ENCODE data around the gene ITGAD. TPM values are rescaled to one million over a fixed set of nuclear protein-coding genes. Genes with fewer than 3 reads are reported as not detected.
A peak's percentile ranks its signal among the peaks of the same experiment; 100 is the strongest.

Gene ITGAD
- total RNA-seq, 3 donors from 2014 or later, result 0.16 to 0.44 TPM; not detected in 1

- Histone ChIP-seq H3K27me3 (no peaks in the 10 kb centered on the region), H3K27ac (peak overlapping the region in 1 of 2 donors; percentile 99), H3K4me3 (peak overlapping the region in 2 of 3 donors; percentile 81 to 88), H3K4me1 (peaks cover 5 to 12% of the 10 kb centered on the region in 2 donors), H3K9me3 (no peaks in the 10 kb centered on the region), H3K36me3 (no peaks in the 10 kb centered on the region)
- intact Hi-C loops (cut with DNase I; ENCODE audit: low total_unique reads), result no loop called here
- no peak for DNase-seq (ENCODE audit: low spot score in 2 of 2)
- no peak for TF ChIP-seq POLR2A (IDR thresholded peaks at IDR 0.05)
- peak in 2 of 3 donors; percentile 38 to 44 for TF ChIP-seq CTCF (IDR thresholded peaks at IDR 0.05)
- no peak for TF ChIP-seq POLR2AphosphoS5 (IDR thresholded peaks at IDR 0.05)
Observed at GRCh38 chr16:31460582-31461002, 67.5 kb downstream of the ITGAD start.

GRCh38 chr16:31461201-31461920 lies 68.2 kb downstream of the ITGAD start:
- no peaks in the 10 kb centered on the region for H3K27me3 ChIP-seq
- H3K4me3 ChIP-seq, result no peak overlapping the region
- DNase-seq (ENCODE audit: low spot score in 2 of 2), result no peak
- no peak overlapping the region for H3K27ac ChIP-seq
- H3K36me3 ChIP-seq, result no peaks in the 10 kb centered on the region
- H3K4me1 ChIP-seq, result peaks cover 5 to 12% of the 10 kb centered on the region in 2 donors
- no peaks in the 10 kb centered on the region for H3K9me3 ChIP-seq
- intact Hi-C loops (cut with DNase I; ENCODE audit: low total_unique reads), result no loop called here
- TF ChIP-seq POLR2AphosphoS5 (IDR thresholded peaks at IDR 0.05) (no peak), POLR2A (IDR thresholded peaks at IDR 0.05) (peak; percentile 4)

GRCh38 chr16:31461921-31462804 lies 69.0 kb downstream of the ITGAD start:
- Histone ChIP-seq H3K27ac (no peak overlapping the region), H3K36me3 (no peaks in the 10 kb centered on the region), H3K4me1 (peaks cover 5 to 6% of the 10 kb centered on the region in 2 donors), H3K9me3 (no peaks in the 10 kb centered on the region), H3K4me3 (no peak overlapping the region), H3K27me3 (no peaks in the 10 kb centered on the region)
- intact Hi-C loops (cut with DNase I; ENCODE audit: low total_unique reads), result no loop called here
- TF ChIP-seq CTCF (IDR thresholded peaks at IDR 0.05) (no peak), POLR2AphosphoS5 (IDR thresholded peaks at IDR 0.05) (no peak), POLR2A (IDR thresholded peaks at IDR 0.05) (no peak)
- no peak for DNase-seq (ENCODE audit: low spot score in 2 of 2)

- Histone ChIP-seq H3K9me3 (no peaks in the 10 kb centered on the region), H3K4me1 (no peaks in the 10 kb centered on the region), H3K4me3 (no peak overlapping the region), H3K27ac (no peak overlapping the region), H3K27me3 (no peaks in the 10 kb centered on the region), H3K36me3 (no peaks in the 10 kb centered on the region)
- DNase-seq (ENCODE audit: low spot score in 2 of 2), result no peak
- intact Hi-C loops (cut with DNase I; ENCODE audit: low total_unique reads), result no loop called here
- TF ChIP-seq CTCF (IDR thresholded peaks at IDR 0.05) (no peak), POLR2AphosphoS5 (IDR thresholded peaks at IDR 0.05) (no peak), POLR2A (IDR thresholded peaks at IDR 0.05) (no peak)
Observed at GRCh38 chr16:31464348-31464769, 71.2 kb downstream of the ITGAD start.

- no peaks in the 10 kb centered on the region for H3K27me3 ChIP-seq
- H3K4me1 ChIP-seq, result no peaks in the 10 kb centered on the region
- H3K4me3 ChIP-seq, result no peak overlapping the region
- intact Hi-C loops (cut with DNase I; ENCODE audit: low total_unique reads), result no loop called here
- H3K36me3 ChIP-seq, result no peaks in the 10 kb centered on the region
- TF ChIP-seq POLR2AphosphoS5 (IDR thresholded peaks at IDR 0.05) (no peak), CTCF (IDR thresholded peaks at IDR 0.05) (no peak), POLR2A (IDR thresholded peaks at IDR 0.05) (no peak)
- no peaks in the 10 kb centered on the region for H3K9me3 ChIP-seq
- no peak overlapping the region for H3K27ac ChIP-seq
- DNase-seq (ENCODE audit: low spot score in 2 of 2), result no peak
Observed at GRCh38 chr16:31464781-31465260, 71.7 kb downstream of the ITGAD start.

Data from breast epithelium (tissue), 4 donors.